Esophagus squamous epithelium (tissue), 4 donors: ENCODE data around the gene FAM210B. TPM values are rescaled to one million over a fixed set of nuclear protein-coding genes. Genes with fewer than 3 reads are reported as not detected.

ENCODE experiments used
- total RNA-seq, 4 donors: library from RNA; depleted of rRNA; stranded (reverse); fragments of >200 nt; gene quantifications; one replicate each; pipeline ENCODE4 v1.1.0, GENCODE V29; 2016

Gene FAM210B
- total RNA-seq, 4 donors from 2014 or later: 14.0 to 46.2 (median 29.1) TPM

Other genes with a start within 250 kb of the FAM210B start
- gene MC3R, start 110.2 kb upstream of the FAM210B start, total RNA-seq: not detected
- gene AURKA, start 33.2 kb downstream of the FAM210B start, total RNA-seq: 10 to 100 TPM in 2 of 4 donors, 1 to 10 TPM in 2; 2.9 to 25.8 (median 12.3) TPM
- gene CSTF1, start 33.7 kb downstream of the FAM210B start, total RNA-seq: 10 to 100 TPM; 13.2 to 33.5 (median 24.1) TPM
- 1 to 10 TPM in 1 of 4 donors, under 1 TPM in 3; 0.22 to 1.3 (median 0.63) TPM for gene CASS4, start 53.3 kb downstream of the FAM210B start, total RNA-seq
- gene RTF2, start 109.7 kb downstream of the FAM210B start, total RNA-seq: 10 to 100 TPM; 40.3 to 53.6 (median 44.7) TPM
- gene FAM209A, start 165.8 kb downstream of the FAM210B start, total RNA-seq: not detected
- not detected for gene FAM209B, start 174.3 kb downstream of the FAM210B start, total RNA-seq